Glutamatergic neuron (in vitro differentiated cells): Measurements from ENCODE around the gene DENND5A. TPM values are rescaled to one million over a fixed set of nuclear protein-coding genes. Genes with fewer than 3 reads are reported as not detected.

ENCODE experiments used
- DNase-seq: peaks from one replicate; pipeline ENCODE4 v3.0.0; 2022
- H3K27ac Mint-ChIP-seq: one replicate; pipeline ENCODE4 v1.8.0; 2020; ENCODE audit warnings: mild to moderate bottlenecking, mixed read lengths, inconsistent platforms; ENCODE audit not compliant: unreplicated experiment
- H3K27me3 Mint-ChIP-seq: one replicate; pipeline ENCODE4 v1.8.0; 2020; ENCODE audit warnings: mild to moderate bottlenecking, moderate library complexity, mixed read lengths, inconsistent platforms; ENCODE audit not compliant: unreplicated experiment
- H3K36me3 Mint-ChIP-seq: one replicate; pipeline ENCODE4 v1.8.0; 2020; ENCODE audit warnings: mild to moderate bottlenecking, mixed read lengths, inconsistent platforms; ENCODE audit not compliant: unreplicated experiment
- H3K4me1 Mint-ChIP-seq: one replicate; pipeline ENCODE4 v1.8.0; 2020; ENCODE audit warnings: mild to moderate bottlenecking, low read depth, mixed read lengths, inconsistent platforms; ENCODE audit not compliant: unreplicated experiment
- H3K4me3 Mint-ChIP-seq: one replicate; pipeline ENCODE4 v1.8.0; 2020; ENCODE audit warnings: mild to moderate bottlenecking, mixed read lengths, inconsistent platforms; ENCODE audit not compliant: unreplicated experiment
- H3K9me3 Mint-ChIP-seq: one replicate; pipeline ENCODE4 v1.8.0; 2020; ENCODE audit warnings: mild to moderate bottlenecking, moderate library complexity, mixed read lengths, inconsistent platforms; ENCODE audit not compliant: unreplicated experiment
- CTCF ChIP-seq: fragments of 200-600 bp; sonication (generic); IDR thresholded peaks from one replicate; pipeline ENCODE4 v1.5.0; 2021; ENCODE audit not compliant: partially characterized antibody, unreplicated experiment
- total RNA-seq: library from RNA; stranded (reverse); fragmentation: NEBNext Ultra II Directional; extraction: Animal tissue kit (Norgen Biotek cat#: 25700); gene quantifications from one replicate; pipeline ENCODE4 v1.2.1, GENCODE V29; 2021; ENCODE audit not compliant: unreplicated experiment

Gene DENND5A
- total RNA-seq, 1 donor from 2014 or later = 155 TPM

GRCh38 chr11:9182180-9182871 is 82.8 kb downstream of the DENND5A start:
- Mint-ChIP-seq H3K9me3 (no peaks in the 10 kb centered on the region), H3K36me3 (no peaks in the 10 kb centered on the region), H3K27ac (no peak overlapping the region), H3K4me1 (no peaks in the 10 kb centered on the region), H3K27me3 (peaks cover 3% of the 10 kb centered on the region), H3K4me3 (no peak overlapping the region)
- no peak for DNase-seq
- TF ChIP-seq CTCF = no peak

GRCh38 chr11:9180784-9181183 is 84.4 kb downstream of the DENND5A start:
- no peak overlapping the region for H3K4me3 Mint-ChIP-seq
- no peak for DNase-seq
- no peak overlapping the region for H3K27ac Mint-ChIP-seq
- no peaks in the 10 kb centered on the region for H3K9me3 Mint-ChIP-seq
- TF ChIP-seq CTCF = no peak
- no peaks in the 10 kb centered on the region for H3K36me3 Mint-ChIP-seq
- no peaks in the 10 kb centered on the region for H3K4me1 Mint-ChIP-seq
- peaks cover 2% of the 10 kb centered on the region for H3K27me3 Mint-ChIP-seq

GRCh38 chr11:9179141-9179540 is 86.0 kb downstream of the DENND5A start:
- Mint-ChIP-seq H3K4me1 (no peaks in the 10 kb centered on the region), H3K9me3 (no peaks in the 10 kb centered on the region), H3K4me3 (no peak overlapping the region), H3K27ac (no peak overlapping the region), H3K27me3 (peaks cover 2% of the 10 kb centered on the region), H3K36me3 (no peaks in the 10 kb centered on the region)
- DNase-seq = no peak
- TF ChIP-seq CTCF = no peak

- H3K27ac Mint-ChIP-seq = no peak overlapping the region
- no peaks in the 10 kb centered on the region for H3K36me3 Mint-ChIP-seq
- TF ChIP-seq CTCF = no peak
- no peak for DNase-seq
- H3K9me3 Mint-ChIP-seq = no peaks in the 10 kb centered on the region
- no peak overlapping the region for H3K4me3 Mint-ChIP-seq
- H3K27me3 Mint-ChIP-seq = peaks cover 2% of the 10 kb centered on the region
- H3K4me1 Mint-ChIP-seq = no peaks in the 10 kb centered on the region
These were observed 86.4 kb downstream of the DENND5A start for GRCh38 chr11:9178716-9179115.

GRCh38 chr11:9177438-9178091 is 87.6 kb downstream of the DENND5A start:
- Mint-ChIP-seq H3K4me3 (no peak overlapping the region), H3K36me3 (no peaks in the 10 kb centered on the region), H3K9me3 (no peaks in the 10 kb centered on the region), H3K27ac (no peak overlapping the region), H3K4me1 (peaks cover 4% of the 10 kb centered on the region), H3K27me3 (peaks cover 2% of the 10 kb centered on the region)
- no peak for TF ChIP-seq CTCF
- DNase-seq = no peak
